ENCODE data around the gene LOXL3. TPM values are rescaled to one million over a fixed set of nuclear protein-coding genes. Genes with fewer than 3 reads are reported as not detected.
A peak's percentile ranks its signal among the peaks of the same experiment; 100 is the strongest.

The LOXL3 gene
- total RNA-seq, 1 experiment from 2014 or later: 5.8 TPM

DNA sequence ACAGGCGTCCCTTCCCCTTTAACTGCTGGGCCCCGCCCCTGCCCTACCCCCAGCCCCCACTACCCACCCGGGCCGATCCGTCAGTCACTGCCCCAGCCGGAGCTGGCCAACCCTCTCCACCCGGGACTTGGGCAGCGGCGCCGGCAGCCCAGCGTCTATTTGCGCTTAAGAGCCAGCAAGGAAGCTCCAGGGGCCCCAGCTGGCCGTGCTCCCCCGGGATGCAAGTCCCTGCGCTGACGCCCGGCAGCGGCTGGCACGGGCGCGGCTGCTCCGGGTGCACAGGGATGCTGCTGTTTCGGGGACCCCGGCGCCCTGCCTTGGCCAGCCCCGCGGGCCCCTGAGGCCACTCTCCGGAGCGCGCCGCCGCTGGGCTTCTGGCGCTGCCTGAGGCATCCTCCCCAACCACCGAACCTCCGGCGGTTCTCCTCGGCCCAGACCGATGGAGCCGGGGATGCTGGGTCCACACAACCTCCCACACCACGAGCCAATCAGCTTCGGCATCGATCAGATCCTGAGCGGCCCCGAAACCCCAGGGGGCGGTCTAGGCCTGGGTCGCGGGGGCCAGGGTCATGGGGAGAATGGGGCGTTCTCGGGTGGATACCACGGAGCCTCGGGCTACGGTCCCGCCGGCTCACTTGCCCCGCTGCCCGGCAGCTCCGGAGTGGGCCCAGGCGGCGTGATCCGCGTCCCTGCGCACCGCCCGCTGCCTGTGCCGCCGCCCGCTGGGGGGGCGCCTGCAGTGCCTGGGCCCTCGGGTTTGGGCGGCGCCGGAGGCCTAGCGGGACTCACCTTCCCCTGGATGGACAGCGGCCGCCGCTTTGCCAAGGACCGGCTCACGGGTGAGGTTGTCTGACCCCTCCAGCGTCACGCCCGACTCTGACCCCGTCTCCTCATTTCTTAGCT is 39.1 kb downstream of the LOXL3 start, which contains the start of gene TLX2:
TSS of gene TLX2 (plus strand) at position 83 of the 903 bp plus-strand sequence. CDS start at position 440, 357 bp downstream.
- no peaks in the 10 kb centered on the region for H3K36me3 ChIP-seq (ENCODE audit: low read depth, low read length)
- ATAC-seq (peak; percentile 63), DNase-seq (peak; percentile 33)
- peak within 1 kb of the TSS; percentile 33; the same call in 1 of the 2 replicates for H3K9ac ChIP-seq (ENCODE audit: low read length)
- H3K27ac ChIP-seq (ENCODE audit: low read length): no peak within 1 kb of the TSS
- peak within 1 kb of the TSS; percentile 82 for H3K4me2 ChIP-seq (ENCODE audit: low read length)
- no peaks in the 10 kb centered on the region for H3F3A ChIP-seq (ENCODE audit: low read length, unreplicated experiment)
- POLR2A ChIA-PET (ENCODE audit: unreplicated experiment): no interaction called here
- no peaks in the 10 kb centered on the region for H3K9me2 ChIP-seq (replicated peaks; ENCODE audit: low read length)
- intact Hi-C loops (cut with micrococcal nuclease): no loop called here
- H3K9me3 ChIP-seq (ENCODE audit: low read length): no peaks in the 10 kb centered on the region
- no peaks in the 10 kb centered on the region for H4K20me1 ChIP-seq (ENCODE audit: low read length)
- no peaks in the 10 kb centered on the region for H3K27me3 ChIP-seq (ENCODE audit: low read length)
- no peaks in the 10 kb centered on the region for H3K79me2 ChIP-seq (ENCODE audit: low read length)
- H2AFZ ChIP-seq (ENCODE audit: low read length): peak within 1 kb of the TSS; percentile 91
- 0 out of 2 replicates have a peak, but pooled peaks cover 3% of the 10 kb centered on the region for H3K4me1 ChIP-seq (ENCODE audit: insufficient read depth, low read length)
- TF ChIP-seq EZH2phosphoT487 (IDR thresholded peaks at IDR 0.05; ENCODE audit: borderline replicate concordance, low read length) (no peak), EZH2 (IDR thresholded peaks at IDR 0.05; ENCODE audit: low read length, unreplicated experiment) (no peak)
- TF ChIP-seq, protein P1, sequence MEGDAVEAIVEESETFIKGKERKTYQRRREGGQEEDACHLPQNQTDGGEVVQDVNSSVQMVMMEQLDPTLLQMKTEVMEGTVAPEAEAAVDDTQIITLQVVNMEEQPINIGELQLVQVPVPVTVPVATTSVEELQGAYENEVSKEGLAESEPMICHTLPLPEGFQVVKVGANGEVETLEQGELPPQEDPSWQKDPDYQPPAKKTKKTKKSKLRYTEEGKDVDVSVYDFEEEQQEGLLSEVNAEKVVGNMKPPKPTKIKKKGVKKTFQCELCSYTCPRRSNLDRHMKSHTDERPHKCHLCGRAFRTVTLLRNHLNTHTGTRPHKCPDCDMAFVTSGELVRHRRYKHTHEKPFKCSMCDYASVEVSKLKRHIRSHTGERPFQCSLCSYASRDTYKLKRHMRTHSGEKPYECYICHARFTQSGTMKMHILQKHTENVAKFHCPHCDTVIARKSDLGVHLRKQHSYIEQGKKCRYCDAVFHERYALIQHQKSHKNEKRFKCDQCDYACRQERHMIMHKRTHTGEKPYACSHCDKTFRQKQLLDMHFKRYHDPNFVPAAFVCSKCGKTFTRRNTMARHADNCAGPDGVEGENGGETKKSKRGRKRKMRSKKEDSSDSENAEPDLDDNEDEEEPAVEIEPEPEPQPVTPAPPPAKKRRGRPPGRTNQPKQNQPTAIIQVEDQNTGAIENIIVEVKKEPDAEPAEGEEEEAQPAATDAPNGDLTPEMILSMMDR (conservative IDR thresholded peaks at IDR 0.05; ENCODE audit: low read depth, low read length): no peak
- BruUV-seq (replicated peaks): no TSS peak
- CTCF ChIA-PET: interaction anchor here (0.5 to 0.8 kb wide), 2 partner anchors 31 to 40 kb away, joined by 7 read pairs; no protein-coding TSS in a partner anchor
- peak within 1 kb of the TSS; percentile 69 for H3K4me3 ChIP-seq (ENCODE audit: low read length)

DNA sequence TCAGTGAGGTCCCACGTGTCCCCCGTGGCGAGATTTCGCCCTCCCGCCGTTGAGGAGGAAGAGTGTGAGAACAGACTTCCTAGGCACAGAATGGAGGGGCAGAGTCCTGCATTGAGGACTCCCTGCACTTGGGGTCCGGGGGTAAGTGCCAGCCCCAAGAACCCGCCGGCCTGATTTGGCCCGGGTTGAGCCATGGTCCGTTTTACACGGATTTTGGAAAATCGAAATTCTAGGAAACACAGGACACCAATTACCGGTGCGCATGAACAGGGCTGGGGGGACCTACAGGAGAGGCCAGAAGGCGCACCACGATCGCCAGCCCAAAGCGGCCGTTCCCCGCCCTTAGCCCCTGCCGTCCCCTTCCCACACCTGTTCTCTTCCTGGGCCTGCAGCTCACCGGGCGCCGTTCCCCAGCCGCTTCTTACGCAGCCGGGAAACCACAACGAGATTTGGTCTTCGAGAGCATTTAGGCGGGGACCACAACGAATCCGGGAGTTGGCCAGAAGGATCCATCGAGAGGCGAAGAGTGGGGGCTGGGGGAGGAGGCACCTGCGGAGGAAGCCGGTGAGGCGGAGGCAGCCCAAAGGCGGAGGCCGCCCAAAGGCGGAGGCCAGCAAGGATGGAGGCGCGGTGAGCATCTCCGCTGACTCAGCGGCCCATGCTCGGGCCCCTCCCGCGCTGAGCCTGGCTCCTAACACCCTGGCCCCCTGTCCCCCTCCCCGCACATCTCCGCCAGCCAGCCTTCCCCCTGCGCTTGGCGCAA is 40.0 kb downstream of the LOXL3 start:
- H3F3A ChIP-seq (ENCODE audit: low read length, unreplicated experiment): no peaks in the 10 kb centered on the region
- POLR2A ChIA-PET (ENCODE audit: unreplicated experiment): no interaction called here
- peak; percentile 59 for ATAC-seq
- no peak overlapping the region for H3K27ac ChIP-seq (ENCODE audit: low read length)
- H3K4me3 ChIP-seq (ENCODE audit: low read length): peak overlapping the region; percentile 69
- no peaks in the 10 kb centered on the region for H3K9me3 ChIP-seq (ENCODE audit: low read length)
- H3K4me2 ChIP-seq (ENCODE audit: low read length): peak overlapping the region; percentile 82
- no peaks in the 10 kb centered on the region for H3K36me3 ChIP-seq (ENCODE audit: low read depth, low read length)
- H3K9ac ChIP-seq (ENCODE audit: low read length): peak overlapping the region; percentile 33; the same call in 1 of the 2 replicates
- CTCF ChIA-PET: interaction anchor here (0.8 kb wide), 1 partner anchor 30 kb away, joined by 7 read pairs; no protein-coding TSS in a partner anchor
- no peaks in the 10 kb centered on the region for H4K20me1 ChIP-seq (ENCODE audit: low read length)
- H3K4me1 ChIP-seq (ENCODE audit: insufficient read depth, low read length): 0 out of 2 replicates have a peak, but pooled peaks cover 3% of the 10 kb centered on the region
- peak overlapping the region; percentile 91 for H2AFZ ChIP-seq (ENCODE audit: low read length)
- no peak for TF ChIP-seq EZH2 (IDR thresholded peaks at IDR 0.05; ENCODE audit: low read length, unreplicated experiment)
- TF ChIP-seq, protein P1 (conservative IDR thresholded peaks at IDR 0.05; ENCODE audit: low read depth, low read length): no peak
- TF ChIP-seq EZH2phosphoT487 (IDR thresholded peaks at IDR 0.05; ENCODE audit: borderline replicate concordance, low read length): no peak
- DNase-seq: peak; percentile 49
- BruUV-seq (replicated peaks): no TSS peak
- H3K9me2 ChIP-seq (replicated peaks; ENCODE audit: low read length): no peaks in the 10 kb centered on the region
- no peaks in the 10 kb centered on the region for H3K27me3 ChIP-seq (ENCODE audit: low read length)
- intact Hi-C loops (cut with micrococcal nuclease): no loop called here
- H3K79me2 ChIP-seq (ENCODE audit: low read length): no peaks in the 10 kb centered on the region

Data from PC-3 (cell line).